PC-3 (cell line): Measurements from ENCODE around the gene GBP7.

Source experiments
- CTCF ChIP-seq: fragments of 300-600 bp; sonication (generic); conservative IDR thresholded peaks from 2 replicates; pipeline ENCODE4 v1.5.1; 2017; ENCODE audit warnings: antibody characterized with exemption, low read depth, mild to moderate bottlenecking, low read length
- EZH2phosphoT487 ChIP-seq: fragments of 300-600 bp; sonication (generic); IDR thresholded peaks from 2 replicates; pipeline ENCODE4 v1.6.1; 2018; ENCODE audit warnings: mild to moderate bottlenecking, antibody characterized with exemption, low read length, borderline replicate concordance

GRCh38 chr1:89147678-89148658 lies 27.8 kb downstream of the GBP7 start:
- TF ChIP-seq CTCF (no peak), EZH2phosphoT487 (no peak)
